Fibroblast of skin of left biceps (primary cell): ENCODE measurements around the gene TMEM236.

ENCODE experiments used
- DNase-seq, 2 experiments: peaks; one replicate each; pipeline ENCODE4 v3.0.0-alpha.2; 2013; ENCODE audit warnings: low read depth in 2 of 2

The TMEM236 gene

DNA sequence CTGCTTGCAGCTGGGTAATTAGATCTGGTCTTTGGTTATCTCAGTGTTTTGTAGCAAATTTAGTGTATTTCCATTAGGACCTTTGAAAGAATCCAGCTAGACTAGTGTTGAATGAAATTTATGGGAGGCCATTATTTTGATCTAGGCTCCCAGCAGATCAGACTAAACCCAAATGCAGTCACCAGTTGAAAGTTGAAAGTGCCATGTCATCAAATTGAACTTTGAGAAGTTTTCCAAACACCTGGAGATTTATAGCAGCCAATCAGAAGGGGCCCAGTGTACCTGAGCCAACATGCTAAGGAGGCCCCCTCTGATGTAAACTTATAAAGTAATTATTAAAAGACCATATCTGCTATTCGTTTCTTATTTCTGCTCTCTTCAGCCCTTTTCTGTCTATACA, 11.3 kb upstream of the TMEM236 start:
- DNase-seq = no peak

GRCh38 chr10:17742918-17743317, 9.1 kb upstream of the TMEM236 start:
- DNase-seq = no peak

DNA sequence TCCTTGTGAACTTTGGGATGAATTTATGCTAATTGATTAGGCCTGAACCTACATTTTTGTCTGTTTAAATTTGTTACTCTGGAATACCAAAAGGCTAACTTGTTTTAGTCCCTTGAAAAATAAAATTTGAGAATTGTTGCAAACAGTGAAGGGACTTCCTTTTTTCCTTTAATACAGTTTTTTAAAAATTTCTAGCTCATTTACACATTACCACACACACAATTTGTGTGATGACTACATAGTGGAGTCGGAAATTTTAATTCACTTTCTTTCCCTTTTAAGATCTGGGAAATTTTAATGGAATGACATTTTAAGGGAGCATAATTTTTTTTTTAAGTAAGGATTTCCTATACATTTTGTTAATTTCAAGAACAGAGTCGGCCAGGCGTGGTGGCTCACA, 8.6 kb upstream of the TMEM236 start:
- no peak for DNase-seq

- no peak for DNase-seq
Measured at GRCh38 chr10:17744341-17744861, 7.6 kb upstream of the TMEM236 start.

GRCh38 chr10:17747883-17748550, 4.0 kb upstream of the TMEM236 start:
- no peak for DNase-seq

- no peak for DNase-seq
Measured at GRCh38 chr10:17749890-17750289, 2.1 kb upstream of the TMEM236 start.

DNA sequence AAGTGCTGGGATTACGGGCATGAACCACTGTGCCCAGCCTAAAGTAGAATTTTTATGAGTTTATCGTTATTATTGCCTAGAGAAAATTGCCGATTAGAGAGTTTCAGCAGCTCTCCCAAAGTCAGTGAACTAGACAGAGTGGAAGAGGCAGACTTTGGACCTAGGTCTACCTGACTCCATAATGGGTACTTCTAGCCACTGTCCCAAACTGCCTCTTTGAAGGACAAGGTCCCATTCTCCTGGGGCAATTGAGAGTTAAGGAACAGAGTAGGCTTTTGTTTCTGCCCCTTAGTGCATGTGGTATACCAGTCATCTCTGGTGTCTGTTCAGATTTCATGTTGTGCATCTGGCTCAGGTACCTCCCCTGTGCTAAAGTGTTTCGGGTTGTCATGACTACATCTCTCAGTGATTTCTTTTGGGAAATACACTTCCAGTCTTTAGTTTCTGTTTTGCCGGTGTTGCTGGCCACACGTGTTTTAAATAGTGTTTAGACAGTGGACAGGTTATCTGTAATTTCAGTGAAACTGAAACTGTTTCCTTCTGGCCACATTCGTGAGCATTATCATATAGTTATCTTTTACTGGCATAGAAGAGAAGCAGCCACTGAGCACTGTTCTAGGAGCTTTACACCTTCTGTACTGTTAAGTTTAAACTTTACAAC, 4.7 kb downstream of the TMEM236 start:
- no peak for DNase-seq

- DNase-seq = no peak
Measured at GRCh38 chr10:17758200-17758599, 6.2 kb downstream of the TMEM236 start.

DNA sequence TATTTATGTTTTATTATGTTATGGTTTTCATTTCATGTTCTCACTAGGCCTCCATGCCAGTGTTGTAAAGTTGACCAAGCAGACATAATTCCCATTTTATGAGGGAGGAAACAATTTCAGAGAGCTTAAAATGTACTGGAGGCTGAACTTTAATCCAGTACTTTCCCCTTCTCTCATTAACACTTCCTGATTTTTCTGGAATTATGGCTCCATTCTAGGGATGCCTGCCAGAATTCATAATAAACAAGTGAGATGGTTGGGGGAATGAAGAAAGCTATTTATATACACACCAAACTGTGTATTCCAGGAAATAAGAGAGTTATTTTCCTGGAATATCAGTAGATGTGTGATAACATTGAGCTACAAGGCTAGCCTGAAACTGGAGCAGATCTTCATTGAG, 6.9 kb downstream of the TMEM236 start:
- DNase-seq = no peak

- DNase-seq = no peak
Measured at GRCh38 chr10:17764142-17764541, 12.1 kb downstream of the TMEM236 start.

- DNase-seq = no peak
Measured at GRCh38 chr10:17765602-17766001, 13.6 kb downstream of the TMEM236 start.

DNA sequence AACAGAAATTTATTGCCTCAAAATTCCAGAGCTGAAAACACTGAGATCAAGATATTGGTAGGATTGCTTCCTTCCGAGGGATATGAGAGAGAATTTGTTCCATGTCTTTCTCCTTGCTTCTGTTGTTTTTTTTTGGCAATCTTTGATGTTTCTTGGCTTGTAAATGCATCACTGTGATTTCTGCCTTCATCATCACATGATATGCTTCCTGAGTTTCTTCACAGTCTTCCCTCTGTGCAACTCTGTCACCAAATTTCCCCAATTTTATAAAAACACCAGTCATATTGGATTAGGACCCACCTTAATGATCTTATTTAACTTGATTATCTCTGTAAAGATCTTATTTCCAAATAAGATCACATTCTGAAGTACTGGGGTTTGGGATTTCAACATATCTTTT, 14.7 kb downstream of the TMEM236 start:
- DNase-seq = no peak

GRCh38 chr10:17768496-17768895, 16.5 kb downstream of the TMEM236 start:
- DNase-seq = no peak

GRCh38 chr10:17768957-17769356, 17.0 kb downstream of the TMEM236 start:
- no peak for DNase-seq

GRCh38 chr10:17771017-17771416, 19.0 kb downstream of the TMEM236 start:
- no peak for DNase-seq

GRCh38 chr10:17779784-17780183, 27.8 kb downstream of the TMEM236 start:
- no peak for DNase-seq

DNA sequence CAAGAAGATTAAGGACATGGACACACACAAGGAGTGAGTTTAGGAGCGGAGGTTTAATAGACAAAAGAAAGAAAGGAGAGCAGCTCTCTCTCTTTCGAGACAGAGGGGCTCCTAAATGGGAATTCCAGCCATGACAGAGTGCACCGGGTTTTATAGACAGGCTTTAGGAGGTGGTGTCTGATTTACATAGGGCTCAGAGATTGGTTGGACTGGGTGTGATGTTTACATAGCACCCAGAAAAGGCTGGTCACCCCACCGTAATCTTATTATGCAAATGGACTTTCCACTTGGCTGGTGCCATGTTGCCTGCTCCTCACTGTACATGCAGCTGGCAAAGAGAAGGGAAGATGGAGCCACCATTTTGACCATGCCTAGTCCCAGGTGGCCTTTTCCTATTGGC, 28.7 kb downstream of the TMEM236 start:
- no peak for DNase-seq

DNA sequence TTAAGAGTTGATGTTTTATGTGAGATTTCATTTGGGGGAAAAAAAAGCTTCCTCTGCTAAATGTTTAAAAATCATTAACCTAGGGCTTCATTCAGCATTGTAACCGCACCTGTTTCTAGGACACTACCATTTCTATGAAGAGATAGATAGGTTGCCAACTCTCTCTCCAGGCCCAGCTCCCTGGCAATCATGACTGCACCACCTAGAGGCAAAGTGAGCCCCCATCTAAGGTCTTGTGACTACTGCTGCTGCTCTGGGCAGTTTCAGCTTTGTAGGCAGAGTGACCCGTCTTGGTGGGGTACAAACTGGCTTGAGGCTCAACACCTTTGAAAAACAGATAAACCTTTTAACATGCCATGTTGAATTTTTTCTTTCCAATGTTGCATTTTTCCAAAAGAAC, 29.9 kb downstream of the TMEM236 start:
- DNase-seq = no peak

GRCh38 chr10:17782921-17783665, 31.1 kb downstream of the TMEM236 start:
- no peak for DNase-seq

- DNase-seq = no peak
Measured at GRCh38 chr10:17783751-17784150, 31.8 kb downstream of the TMEM236 start.

GRCh38 chr10:17784688-17785087, 32.7 kb downstream of the TMEM236 start:
- no peak for DNase-seq

GRCh38 chr10:17785276-17785930, 33.4 kb downstream of the TMEM236 start:
- DNase-seq = no peak
